ENCODE results near the gene STRBP. TPM values are rescaled to one million over a fixed set of nuclear protein-coding genes. Genes with fewer than 3 reads are reported as not detected.
A peak's percentile ranks its signal among the peaks of the same experiment; 100 is the strongest.

The STRBP gene
- total and polyA plus RNA-seq, 9 of the 15 experiments (the other 6 are each of a cell fraction or from before 2014, with no cell fraction given) = 27.7 to 84.0 (median 70.2) TPM

DNA sequence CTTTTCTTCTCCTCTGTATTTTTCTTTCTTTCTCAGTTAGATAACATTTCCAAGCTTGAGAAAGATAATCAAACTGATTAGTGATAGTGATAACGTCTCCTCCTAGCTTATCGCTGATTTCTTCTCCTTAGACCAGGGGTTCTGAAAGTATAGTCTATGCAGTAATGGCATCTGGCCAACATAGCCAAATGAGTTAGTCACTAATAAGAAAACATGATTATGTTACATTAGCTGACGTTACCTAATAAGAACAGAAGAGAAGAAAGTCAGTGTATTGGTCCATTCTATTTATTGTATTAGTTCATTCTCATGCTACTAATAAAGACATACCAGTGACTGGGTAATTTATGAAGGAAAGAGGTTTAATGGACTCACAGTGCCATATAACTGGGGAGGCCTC lies 111.2 kb downstream of the STRBP start:
- no peaks in the 10 kb centered on the region for H3K9me1 ChIP-seq (ENCODE audit: control insufficient read depth, insufficient read depth, low read length)
- WGBS (ENCODE audit: insufficient coverage, low coverage, missing lambda C conversion rate) = 76% methylated on average over 3 of the region's 3 CpGs
- H3K4me2 ChIP-seq (ENCODE audit: insufficient read depth, low read length) = no peak overlapping the region
- DNase-seq (ENCODE audit: extremely low read depth in 1 of 4, low spot score in 3 of 4) (no peak), FAIRE-seq (no peak), ATAC-seq (no peak)
- H4K20me1 ChIP-seq (replicated peaks; ENCODE audit: control insufficient read depth, insufficient read depth, low read length) = no peaks in the 10 kb centered on the region
- H3K27me3 ChIP-seq (ENCODE audit: control insufficient read depth in 2 of 2, insufficient read depth in 2 of 2, low read length in 2 of 2) = no peaks in the 10 kb centered on the region
- TF ChIP-seq TRIM24 (IDR thresholded peaks at IDR 0.05) (no peak), ZNF717 (CRISPR knock-in tag; IDR thresholded peaks at IDR 0.05) (no peak), ZNF57 (CRISPR knock-in tag; IDR thresholded peaks at IDR 0.05) (no peak), ZNF79 (CRISPR knock-in tag; IDR thresholded peaks at IDR 0.05; ENCODE audit: low read depth) (peak; percentile 93)
- H3K9ac ChIP-seq (ENCODE audit: insufficient read depth in 1 of 2, low read depth in 2 of 2, low read length in 2 of 2) = no peak overlapping the region
- in situ Hi-C loops (cut with MboI) (no loop called here), intact Hi-C loops (cut with micrococcal nuclease) (no loop called here)
- H3K9me3 ChIP-seq (replicated peaks; ENCODE audit: control insufficient read depth, insufficient read depth, low read depth, low read length) = no peaks in the 10 kb centered on the region
- ChIA-PET CTCF (ENCODE audit: low intra/inter-chr PET ratio) (no interaction called here), POLR2A (interaction anchor here (0.7 to 1.1 kb wide), 2 partner anchors 8 to 148 kb away, joined by 4 read pairs; no protein-coding TSS in a partner anchor)
- no peaks in the 10 kb centered on the region for H3K4me1 ChIP-seq (replicated peaks in 1 of 2; ENCODE audit: control insufficient read depth in 2 of 2, insufficient read depth in 2 of 2, low read length in 2 of 2)
- peaks cover 49% of the 10 kb centered on the region; the same call in 2 of the 3 replicates for H3K36me3 ChIP-seq (ENCODE audit: control insufficient read depth, insufficient read depth, low read length)
- no peak overlapping the region for H2AFZ ChIP-seq (ENCODE audit: low read depth, low read length)
- no peak overlapping the region for H3K27ac ChIP-seq (ENCODE audit: extremely low read depth, low read depth, low read length)
- no peaks in the 10 kb centered on the region for H3K79me2 ChIP-seq (ENCODE audit: control insufficient read depth, insufficient read depth, low read length)
- BruUV-seq (replicated peaks) = no TSS peak
- no peak overlapping the region for H3K4me3 ChIP-seq

DNA sequence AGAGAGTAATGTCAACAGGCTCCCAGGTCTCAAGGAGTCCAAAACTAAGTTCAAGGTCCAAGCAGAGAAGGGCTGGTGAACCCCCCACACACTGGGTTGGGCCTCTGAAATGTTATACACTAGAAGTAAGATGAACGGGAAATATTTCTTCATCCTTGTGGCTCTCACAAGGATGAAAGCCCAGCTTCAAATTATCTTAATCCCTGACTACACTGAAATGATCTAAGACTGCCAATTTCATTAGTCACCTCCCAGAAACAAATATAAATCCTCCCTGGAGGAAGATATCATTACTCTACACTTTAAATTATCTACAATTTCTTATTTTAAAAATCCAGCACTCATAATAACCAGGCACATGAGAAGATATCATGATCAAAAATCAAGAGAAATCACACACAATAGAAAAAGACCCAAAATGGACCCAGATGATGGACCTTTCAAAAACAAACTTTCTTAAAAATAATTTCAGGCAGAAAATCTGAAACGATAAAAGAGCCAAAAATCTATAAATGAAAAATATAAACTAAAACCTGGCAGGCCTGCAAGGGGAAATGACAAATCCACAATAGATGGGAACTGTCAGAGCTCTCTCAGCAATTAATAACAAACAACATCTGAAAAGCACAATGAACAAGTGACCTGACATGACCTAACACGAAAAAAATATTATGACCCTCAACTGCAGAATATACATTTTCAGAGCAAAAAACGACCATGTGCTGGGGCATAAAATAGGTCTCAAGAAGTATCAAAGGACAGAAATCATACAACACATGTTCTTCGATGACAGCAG lies 117.5 kb downstream of the STRBP start:
- in situ Hi-C loops (cut with MboI) = no loop called here
- H3K27me3 ChIP-seq (ENCODE audit: control insufficient read depth in 2 of 2, insufficient read depth in 2 of 2, low read length in 2 of 2) = no peaks in the 10 kb centered on the region
- no peak overlapping the region for H3K27ac ChIP-seq (ENCODE audit: extremely low read depth, low read depth, low read length)
- H3K4me2 ChIP-seq (ENCODE audit: insufficient read depth, low read length) = no peak overlapping the region
- no peak for DNase-seq (ENCODE audit: extremely low read depth in 1 of 4, low spot score in 3 of 4)
- FAIRE-seq = no peak
- no peaks in the 10 kb centered on the region for H3K79me2 ChIP-seq (ENCODE audit: control insufficient read depth, insufficient read depth, low read length)
- H3K4me3 ChIP-seq = no peak overlapping the region
- intact Hi-C loops (cut with micrococcal nuclease) = no loop called here
- no peaks in the 10 kb centered on the region for H3K9me3 ChIP-seq (replicated peaks; ENCODE audit: control insufficient read depth, insufficient read depth, low read depth, low read length)
- ChIA-PET CTCF (ENCODE audit: low intra/inter-chr PET ratio) (no interaction called here), POLR2A (interaction anchor here (0.7 to 1.3 kb wide), 2 partner anchors 17 to 32 kb away, joined by 3 read pairs; no protein-coding TSS in a partner anchor)
- 66% methylated on average over 5 of the region's 5 CpGs for WGBS (ENCODE audit: insufficient coverage, low coverage, missing lambda C conversion rate)
- H3K36me3 ChIP-seq (ENCODE audit: control insufficient read depth, insufficient read depth, low read length) = peaks cover 55% of the 10 kb centered on the region; the same call in 2 of the 3 replicates
- no peak overlapping the region for H3K9ac ChIP-seq (ENCODE audit: insufficient read depth in 1 of 2, low read depth in 2 of 2, low read length in 2 of 2)
- ATAC-seq = no peak
- no peaks in the 10 kb centered on the region for H3K9me1 ChIP-seq (ENCODE audit: control insufficient read depth, insufficient read depth, low read length)
- H3K4me1 ChIP-seq (replicated peaks in 1 of 2; ENCODE audit: control insufficient read depth in 2 of 2, insufficient read depth in 2 of 2, low read length in 2 of 2) = no peaks in the 10 kb centered on the region
- no peak overlapping the region for H2AFZ ChIP-seq (ENCODE audit: low read depth, low read length)
- BruUV-seq (replicated peaks) = no TSS peak
- no peaks in the 10 kb centered on the region for H4K20me1 ChIP-seq (replicated peaks; ENCODE audit: control insufficient read depth, insufficient read depth, low read length)
- TF ChIP-seq NFYB (IDR thresholded peaks at IDR 0.05; ENCODE audit: extremely low read depth, insufficient read length) (no peak), ZBED1 (IDR thresholded peaks at IDR 0.05) (no peak), NCOA4 (IDR thresholded peaks at IDR 0.05; ENCODE audit: partially characterized antibody) (no peak)
- TF ChIP-seq, protein P1, sequence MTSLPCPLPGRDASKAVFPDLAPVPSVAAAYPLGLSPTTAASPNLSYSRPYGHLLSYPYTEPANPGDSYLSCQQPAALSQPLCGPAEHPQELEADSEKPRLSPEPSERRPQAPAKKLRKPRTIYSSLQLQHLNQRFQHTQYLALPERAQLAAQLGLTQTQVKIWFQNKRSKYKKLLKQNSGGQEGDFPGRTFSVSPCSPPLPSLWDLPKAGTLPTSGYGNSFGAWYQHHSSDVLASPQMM (CRISPR knock-in tag; IDR thresholded peaks at IDR 0.05) = no peak
- TF ChIP-seq, protein P2, sequence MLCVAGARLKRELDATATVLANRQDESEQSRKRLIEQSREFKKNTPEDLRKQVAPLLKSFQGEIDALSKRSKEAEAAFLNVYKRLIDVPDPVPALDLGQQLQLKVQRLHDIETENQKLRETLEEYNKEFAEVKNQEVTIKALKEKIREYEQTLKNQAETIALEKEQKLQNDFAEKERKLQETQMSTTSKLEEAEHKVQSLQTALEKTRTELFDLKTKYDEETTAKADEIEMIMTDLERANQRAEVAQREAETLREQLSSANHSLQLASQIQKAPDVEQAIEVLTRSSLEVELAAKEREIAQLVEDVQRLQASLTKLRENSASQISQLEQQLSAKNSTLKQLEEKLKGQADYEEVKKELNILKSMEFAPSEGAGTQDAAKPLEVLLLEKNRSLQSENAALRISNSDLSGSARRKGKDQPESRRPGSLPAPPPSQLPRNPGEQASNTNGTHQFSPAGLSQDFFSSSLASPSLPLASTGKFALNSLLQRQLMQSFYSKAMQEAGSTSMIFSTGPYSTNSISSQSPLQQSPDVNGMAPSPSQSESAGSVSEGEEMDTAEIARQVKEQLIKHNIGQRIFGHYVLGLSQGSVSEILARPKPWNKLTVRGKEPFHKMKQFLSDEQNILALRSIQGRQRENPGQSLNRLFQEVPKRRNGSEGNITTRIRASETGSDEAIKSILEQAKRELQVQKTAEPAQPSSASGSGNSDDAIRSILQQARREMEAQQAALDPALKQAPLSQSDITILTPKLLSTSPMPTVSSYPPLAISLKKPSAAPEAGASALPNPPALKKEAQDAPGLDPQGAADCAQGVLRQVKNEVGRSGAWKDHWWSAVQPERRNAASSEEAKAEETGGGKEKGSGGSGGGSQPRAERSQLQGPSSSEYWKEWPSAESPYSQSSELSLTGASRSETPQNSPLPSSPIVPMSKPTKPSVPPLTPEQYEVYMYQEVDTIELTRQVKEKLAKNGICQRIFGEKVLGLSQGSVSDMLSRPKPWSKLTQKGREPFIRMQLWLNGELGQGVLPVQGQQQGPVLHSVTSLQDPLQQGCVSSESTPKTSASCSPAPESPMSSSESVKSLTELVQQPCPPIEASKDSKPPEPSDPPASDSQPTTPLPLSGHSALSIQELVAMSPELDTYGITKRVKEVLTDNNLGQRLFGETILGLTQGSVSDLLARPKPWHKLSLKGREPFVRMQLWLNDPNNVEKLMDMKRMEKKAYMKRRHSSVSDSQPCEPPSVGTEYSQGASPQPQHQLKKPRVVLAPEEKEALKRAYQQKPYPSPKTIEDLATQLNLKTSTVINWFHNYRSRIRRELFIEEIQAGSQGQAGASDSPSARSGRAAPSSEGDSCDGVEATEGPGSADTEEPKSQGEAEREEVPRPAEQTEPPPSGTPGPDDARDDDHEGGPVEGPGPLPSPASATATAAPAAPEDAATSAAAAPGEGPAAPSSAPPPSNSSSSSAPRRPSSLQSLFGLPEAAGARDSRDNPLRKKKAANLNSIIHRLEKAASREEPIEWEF (CRISPR knock-in tag; IDR thresholded peaks at IDR 0.05) = no peak

All from K562 (cell line).